NCI-H187 (cell line): Measurements from ENCODE around the gene CXCL3.

Experiments used
- DNase-seq, 2 experiments: peaks; one replicate each; lab custom pipeline; 2025; lab: John Stamatoyannopoulos, UW

The CXCL3 gene

GRCh38 chr4:74014332-74014731 is 24.2 kb downstream of the CXCL3 start:
- no peak for DNase-seq

GRCh38 chr4:74013264-74013663 is 25.2 kb downstream of the CXCL3 start:
- DNase-seq = no peak

GRCh38 chr4:74012130-74012529 is 26.4 kb downstream of the CXCL3 start:
- DNase-seq = no peak

GRCh38 chr4:74009307-74009706 is 29.2 kb downstream of the CXCL3 start:
- no peak for DNase-seq

- DNase-seq = no peak
Observed at GRCh38 chr4:74006009-74006476, 32.4 kb downstream of the CXCL3 start.

- DNase-seq = no peak
Observed at GRCh38 chr4:74005528-74005927, 33.0 kb downstream of the CXCL3 start.

- no peak for DNase-seq
Observed at GRCh38 chr4:74004668-74005067, 33.8 kb downstream of the CXCL3 start.

GRCh38 chr4:74000301-74000700 is 38.2 kb downstream of the CXCL3 start:
- no peak for DNase-seq

GRCh38 chr4:73998040-73999011 is 40.2 kb downstream of the CXCL3 start, which contains the start of gene CXCL5:
Gene CXCL5 (minus strand): TSS chr4:73998677. CDS start chr4:73998581, 96 bp downstream.
- no peak for DNase-seq

GRCh38 chr4:73992050-73992449 is 46.4 kb downstream of the CXCL3 start:
- DNase-seq = no peak

GRCh38 chr4:73991742-73992000 is 46.8 kb downstream of the CXCL3 start:
- DNase-seq = no peak

GRCh38 chr4:73990988-73991741 is 47.3 kb downstream of the CXCL3 start:
- no peak for DNase-seq

GRCh38 chr4:73989928-73990327 is 48.6 kb downstream of the CXCL3 start:
- DNase-seq = no peak

- DNase-seq = no peak
Observed at GRCh38 chr4:73989031-73989430, 49.5 kb downstream of the CXCL3 start.

- no peak for DNase-seq
Observed at GRCh38 chr4:73988061-73988460, 50.4 kb downstream of the CXCL3 start, which contains the start of gene PPBP. Gene PPBP (minus strand): TSS chr4:73988190. CDS start chr4:73988103, 87 bp downstream.
